Measurements from ENCODE around the gene FRAT2.

DNA sequence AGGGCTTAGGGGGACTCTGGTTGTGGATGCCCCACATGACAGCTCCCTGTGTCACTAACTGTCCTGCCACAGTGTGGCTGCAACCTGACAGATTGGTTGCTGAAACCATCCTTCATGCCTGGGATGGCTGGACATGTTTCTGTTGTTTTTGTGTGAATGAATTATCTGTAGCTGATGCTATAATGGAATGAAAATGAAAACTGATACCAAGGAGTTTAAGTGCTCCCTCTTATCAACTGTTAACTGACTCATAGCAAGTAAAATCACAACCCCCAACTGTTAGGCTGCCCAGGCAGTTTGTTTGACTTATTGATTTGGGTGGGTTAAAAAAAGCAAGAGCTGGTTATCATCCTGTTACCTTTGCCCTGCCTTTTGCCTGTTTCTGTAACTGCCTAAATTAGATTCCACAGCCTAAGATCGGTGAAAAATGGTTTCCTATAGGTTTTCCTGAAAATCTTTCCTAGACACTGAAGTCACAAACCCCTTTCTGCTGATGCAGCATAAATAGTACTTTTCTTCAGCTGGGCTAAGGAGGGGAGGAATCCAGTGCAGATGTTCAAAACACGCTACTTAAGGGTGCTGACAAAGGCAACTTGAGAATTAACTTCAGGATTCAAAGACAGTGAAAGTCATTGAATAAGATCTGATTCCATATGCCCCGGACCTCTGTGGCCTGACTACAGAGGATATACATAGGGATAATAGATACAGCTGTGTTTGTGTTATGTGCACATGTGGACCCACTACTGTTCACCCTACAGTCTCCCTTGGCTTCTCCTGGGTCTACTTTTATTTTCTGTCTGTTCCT is 5.7 kb downstream of the FRAT2 start:
- TF ChIP-seq, protein P1, sequence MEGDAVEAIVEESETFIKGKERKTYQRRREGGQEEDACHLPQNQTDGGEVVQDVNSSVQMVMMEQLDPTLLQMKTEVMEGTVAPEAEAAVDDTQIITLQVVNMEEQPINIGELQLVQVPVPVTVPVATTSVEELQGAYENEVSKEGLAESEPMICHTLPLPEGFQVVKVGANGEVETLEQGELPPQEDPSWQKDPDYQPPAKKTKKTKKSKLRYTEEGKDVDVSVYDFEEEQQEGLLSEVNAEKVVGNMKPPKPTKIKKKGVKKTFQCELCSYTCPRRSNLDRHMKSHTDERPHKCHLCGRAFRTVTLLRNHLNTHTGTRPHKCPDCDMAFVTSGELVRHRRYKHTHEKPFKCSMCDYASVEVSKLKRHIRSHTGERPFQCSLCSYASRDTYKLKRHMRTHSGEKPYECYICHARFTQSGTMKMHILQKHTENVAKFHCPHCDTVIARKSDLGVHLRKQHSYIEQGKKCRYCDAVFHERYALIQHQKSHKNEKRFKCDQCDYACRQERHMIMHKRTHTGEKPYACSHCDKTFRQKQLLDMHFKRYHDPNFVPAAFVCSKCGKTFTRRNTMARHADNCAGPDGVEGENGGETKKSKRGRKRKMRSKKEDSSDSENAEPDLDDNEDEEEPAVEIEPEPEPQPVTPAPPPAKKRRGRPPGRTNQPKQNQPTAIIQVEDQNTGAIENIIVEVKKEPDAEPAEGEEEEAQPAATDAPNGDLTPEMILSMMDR (IDR thresholded peaks at IDR 0.05): no peak
- TF ChIP-seq POLR2A (IDR thresholded peaks at IDR 0.05): no peak
